Nephron progenitor cell (in vitro differentiated cells): ENCODE data around the gene NOX3.

Source experiments
- DNase-seq: peaks from one replicate; pipeline ENCODE4 v3.0.0; 2021
- H3K27ac Mint-ChIP-seq: 2 replicates; pipeline ENCODE4 v1.8.0; 2021; ENCODE audit warnings: mild to moderate bottlenecking, moderate library complexity, mixed read lengths
- H3K27me3 Mint-ChIP-seq: 2 replicates; pipeline ENCODE4 v1.8.0; 2021; ENCODE audit warnings: mild to moderate bottlenecking, low read depth, mixed read lengths; ENCODE audit not compliant: poor library complexity
- H3K36me3 Mint-ChIP-seq: 2 replicates; pipeline ENCODE4 v1.8.0; 2021; ENCODE audit warnings: low read depth, mixed read lengths
- H3K4me1 Mint-ChIP-seq: 2 replicates; pipeline ENCODE4 v1.8.0; 2021; ENCODE audit warnings: mixed read lengths
- H3K4me3 Mint-ChIP-seq: 2 replicates; pipeline ENCODE4 v1.8.0; 2021; ENCODE audit warnings: mild to moderate bottlenecking, moderate library complexity, mixed read lengths
- H3K9me3 Mint-ChIP-seq: 2 replicates; pipeline ENCODE4 v1.8.0; 2021; ENCODE audit warnings: mild to moderate bottlenecking, moderate library complexity, mixed read lengths
- TF ChIP-seq, protein P1 (sequence below): fragments of 200-600 bp; sonication (generic); IDR thresholded peaks from 2 replicates; pipeline ENCODE4 v1.5.0; 2021; ENCODE audit warnings: antibody characterized with exemption

Gene NOX3

GRCh38 chr6:155442562-155442961 lies 13.1 kb downstream of the NOX3 start:
- Mint-ChIP-seq H3K36me3 (no peaks in the 10 kb centered on the region), H3K4me1 (peaks cover 14% of the 10 kb centered on the region), H3K9me3 (no peaks in the 10 kb centered on the region), H3K27me3 (no peaks in the 10 kb centered on the region), H3K27ac (no peak overlapping the region), H3K4me3 (no peak overlapping the region)
- DNase-seq: no peak
- TF ChIP-seq, protein P1, sequence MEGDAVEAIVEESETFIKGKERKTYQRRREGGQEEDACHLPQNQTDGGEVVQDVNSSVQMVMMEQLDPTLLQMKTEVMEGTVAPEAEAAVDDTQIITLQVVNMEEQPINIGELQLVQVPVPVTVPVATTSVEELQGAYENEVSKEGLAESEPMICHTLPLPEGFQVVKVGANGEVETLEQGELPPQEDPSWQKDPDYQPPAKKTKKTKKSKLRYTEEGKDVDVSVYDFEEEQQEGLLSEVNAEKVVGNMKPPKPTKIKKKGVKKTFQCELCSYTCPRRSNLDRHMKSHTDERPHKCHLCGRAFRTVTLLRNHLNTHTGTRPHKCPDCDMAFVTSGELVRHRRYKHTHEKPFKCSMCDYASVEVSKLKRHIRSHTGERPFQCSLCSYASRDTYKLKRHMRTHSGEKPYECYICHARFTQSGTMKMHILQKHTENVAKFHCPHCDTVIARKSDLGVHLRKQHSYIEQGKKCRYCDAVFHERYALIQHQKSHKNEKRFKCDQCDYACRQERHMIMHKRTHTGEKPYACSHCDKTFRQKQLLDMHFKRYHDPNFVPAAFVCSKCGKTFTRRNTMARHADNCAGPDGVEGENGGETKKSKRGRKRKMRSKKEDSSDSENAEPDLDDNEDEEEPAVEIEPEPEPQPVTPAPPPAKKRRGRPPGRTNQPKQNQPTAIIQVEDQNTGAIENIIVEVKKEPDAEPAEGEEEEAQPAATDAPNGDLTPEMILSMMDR: no peak

DNA sequence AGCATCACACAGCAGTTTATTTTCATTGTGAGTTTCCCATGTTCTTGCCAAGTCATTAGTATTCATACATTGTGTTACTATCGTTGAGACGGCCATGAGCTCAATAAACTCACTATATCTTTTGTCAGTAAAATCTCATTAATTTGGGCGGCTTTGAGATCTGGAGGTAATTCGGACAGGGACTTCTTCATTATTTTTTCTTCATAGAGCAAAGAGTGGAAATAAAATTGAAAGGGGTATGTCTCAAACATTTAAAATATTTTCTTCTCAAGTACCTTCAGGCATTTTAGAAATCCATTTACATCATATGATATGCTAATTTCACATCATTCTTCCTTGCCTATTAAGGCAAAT lies 14.6 kb downstream of the NOX3 start:
- TF ChIP-seq, protein P1: no peak
- DNase-seq: no peak
- no peaks in the 10 kb centered on the region for H3K36me3 Mint-ChIP-seq
- H3K27ac Mint-ChIP-seq: no peak overlapping the region
- H3K27me3 Mint-ChIP-seq: peaks cover 3% of the 10 kb centered on the region
- H3K4me3 Mint-ChIP-seq: no peak overlapping the region
- H3K4me1 Mint-ChIP-seq: peaks cover 14% of the 10 kb centered on the region
- H3K9me3 Mint-ChIP-seq: no peaks in the 10 kb centered on the region

- H3K4me1 Mint-ChIP-seq: peaks cover 14% of the 10 kb centered on the region
- peaks cover 3% of the 10 kb centered on the region for H3K27me3 Mint-ChIP-seq
- H3K27ac Mint-ChIP-seq: no peak overlapping the region
- H3K36me3 Mint-ChIP-seq: no peaks in the 10 kb centered on the region
- no peak overlapping the region for H3K4me3 Mint-ChIP-seq
- peak; percentile 5 for DNase-seq
- H3K9me3 Mint-ChIP-seq: no peaks in the 10 kb centered on the region
- TF ChIP-seq, protein P1: no peak
Measured at GRCh38 chr6:155440398-155441111, 15.1 kb downstream of the NOX3 start.

DNA sequence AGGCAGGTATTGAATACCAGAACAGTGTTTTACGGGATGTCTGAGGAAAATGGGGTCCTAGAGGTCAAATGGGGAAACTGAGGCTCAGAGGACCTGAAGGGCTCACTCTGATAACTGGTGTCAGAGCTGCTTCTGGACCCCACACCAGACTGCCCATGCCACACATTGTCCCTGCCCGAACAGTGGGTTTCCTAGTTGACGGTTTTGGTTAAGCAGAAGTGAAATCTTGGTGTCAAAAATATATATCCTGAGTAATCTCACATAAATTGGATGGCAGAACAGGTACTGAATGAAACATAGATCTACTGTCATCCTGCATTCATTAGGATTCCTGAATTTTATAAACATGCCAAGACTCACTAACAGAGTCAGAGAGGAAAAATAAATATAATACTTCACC lies 16.3 kb downstream of the NOX3 start:
- Mint-ChIP-seq H3K4me1 (peaks cover 14% of the 10 kb centered on the region), H3K4me3 (no peak overlapping the region), H3K9me3 (no peaks in the 10 kb centered on the region), H3K36me3 (no peaks in the 10 kb centered on the region), H3K27me3 (peaks cover 3% of the 10 kb centered on the region), H3K27ac (no peak overlapping the region)
- DNase-seq: no peak
- TF ChIP-seq, protein P1: no peak

DNA sequence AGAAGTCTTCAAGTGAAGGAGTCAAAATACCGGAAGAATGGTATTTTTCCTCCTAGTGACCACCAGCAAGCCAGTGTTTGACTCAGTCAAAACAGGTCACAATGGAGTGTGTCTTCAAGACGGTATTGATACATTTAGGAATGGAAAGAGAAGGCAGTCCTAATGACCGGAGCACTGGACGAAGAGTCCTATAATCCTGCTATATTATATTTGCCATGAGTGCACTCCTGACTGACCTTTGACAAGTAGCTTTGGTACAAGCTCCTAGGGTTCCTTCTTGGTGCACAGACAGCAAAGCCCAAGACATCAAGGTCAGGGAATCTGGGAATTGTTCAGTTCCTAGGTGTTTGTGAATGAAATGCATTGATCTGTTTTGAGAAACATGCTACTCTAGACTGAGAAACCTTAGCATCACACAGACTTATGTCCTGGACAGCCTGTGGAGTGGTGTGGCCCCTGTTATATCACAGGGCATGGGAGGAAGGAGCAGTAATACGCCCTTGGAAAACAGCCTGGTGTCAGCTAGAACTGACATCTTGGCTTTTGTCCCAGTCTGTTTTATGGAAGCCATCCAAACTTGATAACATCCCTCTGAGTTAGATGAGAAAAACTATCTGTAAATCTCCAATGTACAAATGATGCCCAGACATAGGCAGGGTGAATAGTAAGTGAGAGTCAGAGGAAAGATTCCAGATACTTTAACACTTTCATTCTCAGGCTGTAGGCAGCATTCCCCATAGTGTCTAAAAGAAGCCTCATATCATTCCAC lies 18.5 kb downstream of the NOX3 start:
- Mint-ChIP-seq H3K4me1 (peaks cover 14% of the 10 kb centered on the region), H3K9me3 (no peaks in the 10 kb centered on the region), H3K27ac (no peak overlapping the region), H3K36me3 (no peaks in the 10 kb centered on the region), H3K27me3 (peaks cover 3% of the 10 kb centered on the region), H3K4me3 (no peak overlapping the region)
- no peak for DNase-seq
- TF ChIP-seq, protein P1: no peak
